ENCODE results near the gene TBC1D9.
"Not testable (repeated sequence)": the region's sequence is repeated elsewhere in the genome, so short reads cannot be mapped to it uniquely, and the experiment has no call there.

TBC1D9 gene

DNA sequence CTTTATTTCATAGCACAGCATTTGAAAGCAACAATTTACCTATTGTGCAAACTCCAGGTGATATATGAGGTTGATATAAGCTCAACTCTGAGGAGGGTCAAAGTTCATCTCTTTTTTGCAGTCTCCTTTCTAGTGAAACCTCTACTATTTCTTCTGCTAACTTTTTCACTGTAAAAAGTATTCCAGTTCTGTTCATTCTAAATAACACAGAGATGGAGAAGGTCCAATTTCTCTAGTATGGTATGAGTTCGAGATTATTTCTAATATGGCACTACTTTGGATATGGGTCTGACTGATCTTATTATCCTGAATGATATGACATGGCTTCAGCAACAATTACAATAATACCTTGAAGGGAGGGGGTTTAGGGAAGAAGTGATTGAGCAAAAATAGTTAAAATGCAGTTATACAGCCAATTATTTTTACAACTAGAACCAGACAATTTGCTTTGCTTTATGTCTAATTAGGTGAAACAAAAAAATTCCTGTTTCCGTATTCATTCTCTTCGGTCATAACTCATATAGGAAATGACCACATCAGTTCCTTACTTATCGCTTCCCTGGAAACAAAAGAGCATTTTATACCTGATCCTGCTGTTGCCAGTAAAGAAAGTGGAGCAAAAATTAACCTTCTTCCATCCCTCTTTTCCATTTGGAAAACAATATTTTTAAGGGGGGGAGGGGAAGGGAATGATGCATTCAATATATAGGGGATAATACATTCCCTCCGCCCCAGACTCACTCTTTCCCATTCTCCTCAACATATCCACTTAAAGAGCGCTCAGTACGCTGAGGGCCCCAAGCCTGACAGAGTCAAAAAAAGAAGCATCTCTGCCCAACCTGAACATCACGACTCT, 1.0 kb downstream of the TBC1D9 start:
- DNase-seq: no peak

DNA sequence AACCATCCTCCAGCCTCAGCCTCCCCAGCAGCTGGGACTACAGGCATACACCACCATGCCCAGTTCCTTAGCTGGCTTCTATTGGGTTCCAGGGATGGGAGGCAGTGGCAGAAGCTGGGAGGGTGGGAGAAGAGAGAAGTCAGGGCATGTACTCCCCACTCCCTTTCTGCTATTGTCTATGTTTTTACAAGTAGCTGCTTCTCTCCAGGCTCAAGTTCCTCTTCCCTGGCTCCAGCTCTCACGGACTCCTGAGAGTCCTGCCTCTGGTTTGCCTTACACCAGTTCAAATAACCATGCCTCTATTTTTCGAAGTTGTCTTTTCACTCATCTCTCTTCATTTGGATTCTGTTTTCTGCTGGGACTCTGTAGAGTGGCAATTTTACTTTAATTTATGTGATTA, 2.9 kb downstream of the TBC1D9 start:
- DNase-seq: no peak

GRCh38 chr4:140752291-140753068, 3.7 kb downstream of the TBC1D9 start:
- DNase-seq: no peak

DNA sequence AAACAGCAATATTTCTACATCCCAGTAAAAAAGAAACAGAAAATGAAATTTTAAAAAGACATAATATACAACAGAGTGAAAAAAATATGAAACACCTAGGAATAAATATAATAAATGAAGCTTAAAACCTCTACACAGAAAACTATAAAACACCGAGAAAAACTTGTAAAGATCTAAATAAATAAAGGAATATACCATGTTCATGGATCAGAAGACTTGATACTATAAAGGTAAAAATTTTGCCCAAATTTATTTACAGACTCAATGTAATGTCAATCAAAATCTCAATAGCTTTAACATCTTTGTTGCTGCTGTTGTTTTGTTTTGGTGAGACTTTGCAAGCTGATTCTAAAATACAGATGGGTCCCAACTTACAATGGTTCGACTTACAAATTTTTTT, 5.7 kb downstream of the TBC1D9 start:
- no peak for DNase-seq

DNA sequence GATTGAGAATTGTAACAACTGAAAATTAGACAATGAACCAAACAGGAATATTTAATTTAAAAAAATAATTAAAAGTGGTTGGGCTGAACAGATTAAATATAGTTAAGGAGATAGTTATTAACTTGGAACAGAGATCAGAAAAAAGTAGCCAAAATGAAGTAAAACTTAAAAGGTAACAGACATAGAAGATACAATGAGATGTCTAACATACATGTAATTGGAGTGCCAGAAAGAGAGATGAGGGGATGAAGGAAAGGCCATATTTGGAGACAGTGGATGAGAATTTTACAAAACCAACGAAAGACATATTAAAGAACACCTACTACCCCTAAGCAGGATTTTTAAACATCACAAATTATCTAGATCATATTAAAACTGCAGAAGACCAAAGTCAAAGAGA, 8.0 kb downstream of the TBC1D9 start:
- DNase-seq: no peak

- not testable (repeated sequence) for DNase-seq
Measured at GRCh38 chr4:140746546-140746945, 9.6 kb downstream of the TBC1D9 start.

GRCh38 chr4:140744421-140744820, 11.8 kb downstream of the TBC1D9 start:
- no peak for DNase-seq

- DNase-seq: peak in 1 of 51 donors; percentile 20
Measured at GRCh38 chr4:140743194-140743931, 12.8 kb downstream of the TBC1D9 start.

- DNase-seq: no peak
Measured at GRCh38 chr4:140742838-140743193, 13.4 kb downstream of the TBC1D9 start.

GRCh38 chr4:140740906-140741670, 15.1 kb downstream of the TBC1D9 start:
- DNase-seq: no peak

- no peak for DNase-seq
Measured at GRCh38 chr4:140740422-140740821, 15.8 kb downstream of the TBC1D9 start.

DNA sequence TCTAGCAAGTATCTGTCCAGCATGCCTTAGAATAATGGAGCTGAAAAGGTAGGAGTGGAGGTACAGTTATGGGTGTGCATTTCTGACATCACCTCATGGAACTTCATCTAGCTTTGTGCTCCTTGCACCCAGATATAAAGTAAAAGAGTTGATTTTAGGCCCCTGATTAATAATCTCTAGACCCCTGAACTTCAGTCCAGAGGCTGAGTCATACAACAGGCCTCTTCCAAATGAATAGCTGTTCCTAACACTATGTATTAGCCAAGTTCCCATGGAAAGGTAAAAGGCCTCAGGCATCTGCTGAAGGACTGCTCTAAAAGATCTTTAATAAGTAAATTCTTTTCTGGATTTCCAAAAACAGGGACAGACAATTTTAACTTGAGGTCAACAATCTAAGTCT, 16.2 kb downstream of the TBC1D9 start:
- DNase-seq: no peak

DNA sequence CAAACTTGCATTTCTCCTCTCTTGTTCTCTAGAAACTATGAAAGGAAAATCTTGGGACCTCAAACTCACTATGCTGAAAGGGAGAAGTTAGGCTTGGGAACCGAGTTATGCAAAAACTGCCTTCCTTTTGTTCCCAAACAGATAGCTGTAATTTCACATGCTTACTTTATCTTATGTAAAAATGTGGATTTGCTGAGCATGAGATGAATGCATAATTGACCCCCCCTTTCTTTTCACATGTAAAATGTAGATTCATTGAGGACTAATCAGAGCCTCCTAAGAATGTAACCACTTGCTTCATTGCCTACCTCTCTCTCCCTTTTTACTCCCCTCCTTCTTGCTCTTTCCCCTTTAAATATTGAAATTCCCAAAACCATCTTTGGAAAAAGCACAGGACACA, 18.0 kb downstream of the TBC1D9 start:
- DNase-seq: no peak

- DNase-seq: no peak
Measured at GRCh38 chr4:140736669-140737343, 19.4 kb downstream of the TBC1D9 start.

DNA sequence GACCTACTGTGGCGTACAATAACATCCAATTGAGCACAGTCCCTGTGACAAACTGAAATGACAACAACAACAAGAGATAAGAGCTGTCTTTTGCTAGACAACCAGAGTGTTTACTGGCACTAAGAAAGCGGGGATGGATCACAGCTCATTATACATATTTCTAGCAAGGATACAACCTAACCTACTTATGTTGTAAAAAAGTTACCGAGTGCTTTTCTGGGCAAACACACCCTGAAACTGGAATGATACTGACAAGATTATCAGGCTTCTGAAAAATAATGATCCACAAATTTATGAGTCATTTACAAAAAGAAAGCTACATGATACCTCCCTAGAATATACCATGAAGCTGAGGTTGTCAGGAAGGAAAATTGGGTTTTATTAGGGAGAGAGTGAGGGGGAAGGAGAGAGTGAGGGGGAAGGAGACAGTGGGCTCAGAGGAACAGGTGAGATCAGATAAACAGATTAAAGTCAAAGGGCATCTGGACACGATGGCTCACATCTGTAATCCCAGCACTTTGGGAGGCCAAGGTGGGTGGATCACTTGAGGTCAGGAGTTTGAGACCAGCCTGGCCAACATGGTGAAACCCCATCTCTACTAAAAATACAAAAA, 20.3 kb downstream of the TBC1D9 start:
- DNase-seq: no peak

GRCh38 chr4:140735317-140735716, 20.9 kb downstream of the TBC1D9 start:
- no peak for DNase-seq

DNA sequence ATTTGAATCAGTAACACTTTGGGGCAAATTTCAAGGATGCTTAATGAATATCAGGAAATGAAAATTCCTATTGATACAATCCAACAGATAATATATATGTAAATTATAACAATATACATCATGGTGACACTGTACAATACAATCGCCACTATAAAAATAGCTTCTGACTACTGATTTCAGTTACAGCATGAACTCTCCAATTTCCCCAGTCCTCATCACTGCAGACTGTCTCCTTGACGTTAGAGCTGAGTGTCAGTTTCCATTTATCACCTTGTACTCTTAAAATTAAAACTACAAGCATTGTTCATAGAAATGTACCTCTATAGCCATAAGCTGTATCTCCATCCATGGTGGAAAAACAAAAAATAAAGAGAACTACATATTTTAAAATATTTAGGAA, 23.4 kb downstream of the TBC1D9 start:
- no peak for DNase-seq

GRCh38 chr4:140729344-140730049, 26.7 kb downstream of the TBC1D9 start:
- DNase-seq: no peak

DNA sequence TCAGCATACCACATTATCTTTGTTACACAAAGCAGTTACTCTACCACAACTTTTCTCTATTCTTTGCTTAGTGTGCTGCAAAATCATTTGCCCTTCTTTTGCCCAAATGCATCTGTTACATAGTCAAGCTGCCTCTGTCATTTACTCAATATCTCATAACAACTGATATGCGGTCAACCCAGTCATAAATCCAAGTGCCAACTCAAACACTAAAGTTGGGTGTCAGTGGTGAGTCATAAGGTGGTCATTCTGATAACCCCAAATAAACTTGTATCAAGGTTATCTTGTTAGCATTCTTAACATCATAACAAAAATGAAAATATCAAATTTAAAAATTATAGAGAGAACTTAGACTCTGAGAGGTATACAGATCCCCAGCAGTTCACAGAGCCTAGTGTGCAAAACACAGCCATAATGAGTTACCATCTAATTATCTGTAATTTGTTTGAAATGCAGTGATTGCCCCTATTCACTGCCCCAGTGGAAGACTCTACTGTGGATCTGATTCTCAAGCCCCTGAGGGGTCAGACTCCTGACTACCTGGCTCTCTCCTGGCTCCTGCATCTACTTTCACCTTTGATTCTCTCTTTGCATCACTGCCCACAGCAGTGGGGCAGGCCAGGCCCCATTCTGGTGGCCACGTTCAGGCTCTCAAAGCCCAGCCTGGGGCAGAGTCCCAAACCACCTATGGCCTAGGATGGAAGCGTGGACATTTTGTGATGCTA, 29.2 kb downstream of the TBC1D9 start:
- DNase-seq: no peak
